Heart right ventricle (tissue), 16 donors: ENCODE measurements around the gene FAM222A. TPM values are rescaled to one million over a fixed set of nuclear protein-coding genes. Genes with fewer than 3 reads are reported as not detected.

Experiments used
- ATAC-seq, 8 donors: fragments of 200-7000 bp; cut with Tn5 transposase; one replicate each; pipeline ENCODE4 v1.9.1; 2020; ENCODE audit warnings: mild to moderate bottlenecking in 8 of 8, moderate library complexity in 8 of 8, moderate number of reproducible peaks in 1 of 8
- DNase-seq, 2 donors: peaks; one replicate each; pipeline ENCODE4 v3.0.0-alpha.2; 2020
- H3K27ac ChIP-seq, 10 donors: fragments of 200-600 bp; sonication (generic) in 2 of 10; one replicate each; pipeline versions ENCODE4 v1.5.0 to v1.8.0; 2020 to 2022; ENCODE audit warnings: mild to moderate bottlenecking in 3 of 10
- H3K27me3 ChIP-seq, 7 donors: fragments of 200-600 bp; one replicate each; pipeline ENCODE4 v1.8.0; 2021 to 2022; ENCODE audit warnings: mild to moderate bottlenecking in 2 of 7
- H3K36me3 ChIP-seq, 9 donors: fragments of 200-600 bp; sonication (generic) in 1 of 9; one replicate each; pipeline versions ENCODE4 v1.5.0 to v1.8.0; 2020 to 2022; ENCODE audit warnings: mild to moderate bottlenecking in 2 of 9
- H3K4me1 ChIP-seq, 9 donors: fragments of 200-600 bp; sonication (generic) in 1 of 9; one replicate each; pipeline versions ENCODE4 v1.5.0 to v1.8.0; 2020 to 2022; ENCODE audit warnings: mild to moderate bottlenecking in 4 of 9
- H3K4me3 ChIP-seq, 10 donors: fragments of 200-600 bp; sonication (generic) in 2 of 10; one replicate each; pipeline versions ENCODE4 v1.5.0 to v1.8.0; 2020 to 2022; ENCODE audit warnings: mild to moderate bottlenecking in 7 of 10, moderate library complexity in 2 of 10
- H3K9me3 ChIP-seq, 11 donors: fragments of 200-600 bp in 10 of 11; sonication (generic) in 2 of 11; one replicate each; pipeline versions ENCODE4 v1.5.0 to v1.8.0; 2013 to 2022; ENCODE audit warnings: mild to moderate bottlenecking in 2 of 11, control low read depth in 1 of 11, moderate library complexity in 1 of 11
- CTCF ChIP-seq, 9 donors: fragments of 200-600 bp; sonication (generic) in 2 of 9; IDR thresholded peaks; one replicate each; pipeline versions ENCODE4 v1.5.0 to v1.8.0; 2021 to 2022; ENCODE audit warnings: antibody characterized with exemption in 9 of 9, mild to moderate bottlenecking in 5 of 9, moderate library complexity in 1 of 9
- WGBS, 2 donors: extraction: QIAGEN DNeasy Blood & Tissue Kit; methylation state at CpG; one replicate each; pipeline ENCODE4 v1.1.7; 2013; ENCODE audit warnings: inconsistent platforms in 1 of 2; 5-methylcytosine and 5-hydroxymethylcytosine counted together
- intact Hi-C, 10 donors: fragments of 100-400 bp; cut with DNase I; formaldehyde crosslinking; loops; one replicate each; pipeline versions ENCODE4 v1.11.1 to v1.14.2; 2022
- polyA plus RNA-seq, 2 donors: library from polyadenylated mRNA; stranded (reverse); fragments of 200-250 nt; gene quantifications; one replicate each; pipeline ENCODE4 v1.2.3, GENCODE V29; 2013
- total RNA-seq, 10 donors: library from RNA; stranded (reverse); fragmentation: NEBNext Ultra II Directional in 3 of 10; extraction: Animal tissue kit (Norgen Biotek cat#: 25700) in 3 of 10; gene quantifications; one replicate each; pipeline versions ENCODE4 v1.2.1 to v1.2.4, GENCODE V29; 2021 to 2023
- donor health status: Arrhythmogenic right ventricular cardiomyopathy.
- donor health status: ischemic (EF 13 %, LVEDD 7.1; RV severe dilation, severe dysfunction).
- donor health status: healthy with polysubstance abuse.
- donor health status: DM: no; HTN: yes; CAD: no.
- donor health status: DM: no; HTN: no; CAD: no.
- donor health status: ischemic (EF 25% LVEDD 6.9; RV normal size, moderate dysfunction).
- donor health status: ischemic (EF 25% LVEDD 5.7; RV mildly dilated, moderate dysfunction).
- donor health status: healthy.
- donor health status: DM: yes; HTN: yes; CAD: no.
- donor health status: Ischemic cardiomyopathy.
- donor health status: ischemic (EF 35%, LVEDD 5.7; RV mildly dilated, moderate dysfunction).
- donor health status: nonischemic (EF 11% LVEDD 7.7; RV severe dilation, severe dysfunction).
- donor health status: DM: yes; HTN: yes; CAD: no.
- donor health status: PGD.
- donor health status: ischemic (EF 29% LVEDD 5.4; RV normal size, mild dysfunction).
- donor health status: nonischemic (EF 23%, LVEDD 6.1; RV moderate dilation, normal function).

The FAM222A gene
- total and polyA plus RNA-seq, 12 donors, result 2.7 to 26.0 (median 7.0) TPM

- H3K27me3 ChIP-seq, result peaks cover 0 to 8% (median 0%) of the 10 kb centered on the region in 7 donors
- ATAC-seq, result no peak
- intact Hi-C loops, result no loop called here
- H3K9me3 ChIP-seq, result no peaks in the 10 kb centered on the region
- TF ChIP-seq CTCF (IDR thresholded peaks at IDR 0.05), result no peak
- no peak for DNase-seq
- WGBS, 2 donors, result 80 to 97% methylated on average over 1 of the region's 1 CpG
- H3K4me3 ChIP-seq, result no peak overlapping the region
- peaks cover 0 to 17% (median 9%) of the 10 kb centered on the region in 9 donors for H3K4me1 ChIP-seq
- no peak overlapping the region for H3K27ac ChIP-seq
- no peaks in the 10 kb centered on the region for H3K36me3 ChIP-seq
These were observed 15.3 kb downstream of the FAM222A start for GRCh38 chr12:109728921-109729320.

- TF ChIP-seq CTCF (IDR thresholded peaks at IDR 0.05), result no peak
- 84 to 86% methylated on average over 18 of the region's 18 CpGs for WGBS, 2 donors
- H3K9me3 ChIP-seq, result no peaks in the 10 kb centered on the region
- ATAC-seq (no peak), DNase-seq (no peak)
- no peak overlapping the region for H3K27ac ChIP-seq
- no peak overlapping the region for H3K4me3 ChIP-seq
- H3K36me3 ChIP-seq, result no peaks in the 10 kb centered on the region
- H3K27me3 ChIP-seq, result peaks cover 0 to 13% (median 0%) of the 10 kb centered on the region in 7 donors
- H3K4me1 ChIP-seq, result peaks cover 0 to 13% (median 7%) of the 10 kb centered on the region in 9 donors
- intact Hi-C loops, result no loop called here
These were observed 15.8 kb downstream of the FAM222A start for GRCh38 chr12:109729371-109729781.

GRCh38 chr12:109729801-109730200 is 16.2 kb downstream of the FAM222A start:
- DNase-seq, result no peak
- H3K36me3 ChIP-seq, result no peaks in the 10 kb centered on the region
- no peak for TF ChIP-seq CTCF (IDR thresholded peaks at IDR 0.05)
- intact Hi-C loops, result no loop called here
- H3K27ac ChIP-seq, result no peak overlapping the region
- no peaks in the 10 kb centered on the region for H3K9me3 ChIP-seq
- peaks cover 0 to 17% (median 0%) of the 10 kb centered on the region in 7 donors for H3K27me3 ChIP-seq
- peaks cover 0 to 16% (median 5%) of the 10 kb centered on the region in 9 donors for H3K4me1 ChIP-seq
- H3K4me3 ChIP-seq, result no peak overlapping the region
- no peak for ATAC-seq
- WGBS, 2 donors, result 87 to 91% methylated on average over 9 of the region's 9 CpGs

- 84 to 86% methylated on average over 14 to 15 of the region's 15 CpGs for WGBS, 2 donors
- intact Hi-C loops, result no loop called here
- H3K27ac ChIP-seq, result no peak overlapping the region
- no peak for DNase-seq
- no peaks in the 10 kb centered on the region for H3K9me3 ChIP-seq
- no peak for TF ChIP-seq CTCF (IDR thresholded peaks at IDR 0.05)
- H3K4me1 ChIP-seq, result peaks cover 0 to 21% (median 5%) of the 10 kb centered on the region in 9 donors
- no peak for ATAC-seq
- H3K27me3 ChIP-seq, result peaks cover 0 to 20% (median 0%) of the 10 kb centered on the region in 7 donors
- no peaks in the 10 kb centered on the region for H3K36me3 ChIP-seq
- H3K4me3 ChIP-seq, result no peak overlapping the region
These were observed 16.9 kb downstream of the FAM222A start for GRCh38 chr12:109730306-109731145.
